ENCODE measurements around the gene KCNN3.

The KCNN3 gene

GRCh38 chr1:154879038-154879421 lies 8.9 kb upstream of the KCNN3 start:
- DNase-seq (ENCODE audit: low read depth in 3 of 3): no peak

GRCh38 chr1:154878371-154879037 lies 8.4 kb upstream of the KCNN3 start:
- peak; percentile 47 to 70 (median 55) for DNase-seq (ENCODE audit: low read depth in 3 of 3)

- no peak for DNase-seq (ENCODE audit: low read depth in 3 of 3)
Measured at GRCh38 chr1:154877370-154877974, 7.4 kb upstream of the KCNN3 start.

- DNase-seq (ENCODE audit: low read depth in 3 of 3): no peak
Measured at GRCh38 chr1:154876842-154877369, 6.8 kb upstream of the KCNN3 start.

- no peak for DNase-seq (ENCODE audit: low read depth in 3 of 3)
Measured at GRCh38 chr1:154874465-154874864, 4.4 kb upstream of the KCNN3 start.

GRCh38 chr1:154873321-154873950 lies 3.4 kb upstream of the KCNN3 start:
- no peak for DNase-seq (ENCODE audit: low read depth in 3 of 3)

- DNase-seq (ENCODE audit: low read depth in 3 of 3): no peak
Measured at GRCh38 chr1:154871374-154871773, 1.3 kb upstream of the KCNN3 start.

- no peak for DNase-seq (ENCODE audit: low read depth in 3 of 3)
Measured at GRCh38 chr1:154870734-154871133, 653 bp upstream of the KCNN3 start.

- DNase-seq (ENCODE audit: low read depth in 3 of 3): no peak
Measured at GRCh38 chr1:154869351-154870114, 548 bp downstream of the KCNN3 start.

GRCh38 chr1:154867841-154868605 lies 2.1 kb downstream of the KCNN3 start:
- no peak for DNase-seq (ENCODE audit: low read depth in 3 of 3)

- DNase-seq (ENCODE audit: low read depth in 3 of 3): peak in 2 of 3 experiments; percentile 21 to 52
Measured at GRCh38 chr1:154867064-154867825, 2.8 kb downstream of the KCNN3 start.

- DNase-seq (ENCODE audit: low read depth in 3 of 3): no peak
Measured at GRCh38 chr1:154866257-154867063, 3.6 kb downstream of the KCNN3 start.

GRCh38 chr1:154865442-154866256 lies 4.4 kb downstream of the KCNN3 start:
- DNase-seq (ENCODE audit: low read depth in 3 of 3): no peak

GRCh38 chr1:154864189-154864975 lies 5.7 kb downstream of the KCNN3 start:
- no peak for DNase-seq (ENCODE audit: low read depth in 3 of 3)

GRCh38 chr1:154863315-154864174 lies 6.5 kb downstream of the KCNN3 start:
- DNase-seq (ENCODE audit: low read depth in 3 of 3): peak in 1 of 3 experiments; percentile 46

- no peak for DNase-seq (ENCODE audit: low read depth in 3 of 3)
Measured at GRCh38 chr1:154862907-154863306, 7.2 kb downstream of the KCNN3 start.

- DNase-seq (ENCODE audit: low read depth in 3 of 3): no peak
Measured at GRCh38 chr1:154861607-154862094, 8.4 kb downstream of the KCNN3 start.
